ENCODE data around the gene C20orf173. TPM values are rescaled to one million over a fixed set of nuclear protein-coding genes. Genes with fewer than 3 reads are reported as not detected.

The C20orf173 gene
- total and polyA plus RNA-seq, 2 of the 13 experiments (the other 11 are each of a cell fraction or from before 2014, with no cell fraction given): not detected

- Histone ChIP-seq H3K9me3 (ENCODE audit: low read length) (no peaks in the 10 kb centered on the region), H3K4me3 (replicated peaks in 1 of 3; ENCODE audit: insufficient read depth in 1 of 3, low read depth in 2 of 3, low read length in 3 of 3) (no peak overlapping the region), H3K4me1 (ENCODE audit: insufficient read depth, low read length) (no peaks in the 10 kb centered on the region), H3K27ac (ENCODE audit: extremely low read length, insufficient read depth, low read length) (no peak overlapping the region), H3K9ac (ENCODE audit: insufficient read depth, low read depth, low read length) (no peak overlapping the region), H3K36me3 (replicated peaks in 1 of 2; ENCODE audit: control insufficient read depth in 1 of 2, insufficient read depth in 2 of 2, low read length in 2 of 2) (peaks cover 73 to 91% of the 10 kb centered on the region in 2 experiments), H2AFZ (ENCODE audit: low read length) (no peak overlapping the region), H3K27me3 (ENCODE audit: control insufficient read depth in 1 of 2, insufficient read depth in 2 of 2, low read length in 2 of 2) (no peaks in the 10 kb centered on the region), H3K79me2 (ENCODE audit: insufficient read depth, low read length) (no peaks in the 10 kb centered on the region), H3K4me2 (ENCODE audit: low read depth, low read length) (no peak overlapping the region), H4K20me1 (ENCODE audit: insufficient read depth, low read length) (no peaks in the 10 kb centered on the region)
- POLR2A ChIA-PET: no interaction called here
- DNase-seq (ENCODE audit: low spot score) (no peak), FAIRE-seq (no peak), ATAC-seq (no peak)
- CTCF ChIA-PET (ENCODE audit: low intra/inter-chr PET ratio, low total read pairs): no interaction called here
- peak; percentile 29; the same call in 1 of the 2 replicates for TF ChIP-seq CEBPB (IDR thresholded peaks at IDR 0.05; ENCODE audit: borderline replicate concordance, low read depth, low read length)
- TF ChIP-seq STAT6 (CRISPR knock-in tag; IDR thresholded peaks at IDR 0.05; ENCODE audit: borderline replicate concordance): no peak
- no peak for TF ChIP-seq LRRFIP1 (CRISPR knock-in tag; conservative IDR thresholded peaks at IDR 0.05)
- intact Hi-C loops (cut with micrococcal nuclease; ENCODE audit: unreplicated experiment) (no loop called here), in situ Hi-C loops (cut with HindIII; ENCODE audit: extremely low pct_ligation_motif_present, low pct_unique_long_range_greater_than_20kb) (no loop called here)
- no TSS peak for BruUV-seq (replicated peaks)
- WGBS (ENCODE audit: low lambda C conversion rate): 98% methylated on average over 6 of the region's 6 CpGs
These were observed 37.1 kb downstream of the C20orf173 start for GRCh38 chr20:35492352-35492751.
